B cell (primary cell): ENCODE results near the gene PRKG2.

Source experiments
- EZH2 ChIP-seq: IDR thresholded peaks from 2 replicates; pipeline ENCODE4 v1.6.1; 2012; ENCODE audit warnings: borderline replicate concordance, low read depth, mild to moderate bottlenecking, moderate library complexity, low read length; ENCODE audit not compliant: insufficient read depth, poor library complexity, severe bottlenecking
- TF ChIP-seq, protein P1 (sequence below): fragments of 200-600 bp; IDR thresholded peaks from one replicate; pipeline ENCODE4 v1.8.0; 2022; ENCODE audit warnings: antibody characterized with exemption, mild to moderate bottlenecking

DNA sequence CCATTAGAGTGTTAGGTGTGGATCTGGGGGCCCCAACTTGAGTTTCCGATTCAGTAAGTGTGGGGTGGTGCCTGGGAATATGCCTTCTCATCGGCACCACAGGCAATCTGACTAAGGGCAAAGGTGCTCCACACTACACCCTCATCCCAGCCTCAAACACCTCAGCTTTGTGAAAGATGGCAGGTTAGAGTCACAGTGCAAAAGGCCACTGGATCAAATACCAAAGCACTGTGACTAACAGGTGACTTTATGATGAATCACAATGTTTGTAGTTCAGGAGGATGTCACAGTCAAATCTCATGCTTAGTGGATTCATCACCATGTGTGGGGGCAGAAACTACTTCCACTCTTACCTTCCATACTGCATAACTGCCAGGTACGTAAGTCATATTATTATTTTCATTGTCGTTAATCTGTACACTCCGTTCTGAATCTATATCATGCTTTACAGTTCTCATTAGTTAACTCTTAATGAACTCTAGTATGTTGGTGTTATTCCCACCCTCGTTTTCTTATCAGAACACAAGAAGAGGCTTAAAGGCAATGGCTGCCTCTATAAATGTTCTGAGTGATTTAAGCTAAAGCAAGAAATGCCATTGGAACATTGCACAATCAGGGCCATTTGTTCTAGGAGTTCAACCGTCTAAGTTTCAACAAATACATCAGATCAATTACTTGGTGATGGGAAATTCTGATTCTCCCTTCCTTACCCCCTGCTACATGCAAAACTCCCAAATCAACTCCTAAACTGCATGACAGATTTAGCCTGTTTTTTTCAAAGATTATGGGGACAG is 50.2 kb downstream of the PRKG2 start:
- TF ChIP-seq EZH2, result no peak
- TF ChIP-seq, protein P1, sequence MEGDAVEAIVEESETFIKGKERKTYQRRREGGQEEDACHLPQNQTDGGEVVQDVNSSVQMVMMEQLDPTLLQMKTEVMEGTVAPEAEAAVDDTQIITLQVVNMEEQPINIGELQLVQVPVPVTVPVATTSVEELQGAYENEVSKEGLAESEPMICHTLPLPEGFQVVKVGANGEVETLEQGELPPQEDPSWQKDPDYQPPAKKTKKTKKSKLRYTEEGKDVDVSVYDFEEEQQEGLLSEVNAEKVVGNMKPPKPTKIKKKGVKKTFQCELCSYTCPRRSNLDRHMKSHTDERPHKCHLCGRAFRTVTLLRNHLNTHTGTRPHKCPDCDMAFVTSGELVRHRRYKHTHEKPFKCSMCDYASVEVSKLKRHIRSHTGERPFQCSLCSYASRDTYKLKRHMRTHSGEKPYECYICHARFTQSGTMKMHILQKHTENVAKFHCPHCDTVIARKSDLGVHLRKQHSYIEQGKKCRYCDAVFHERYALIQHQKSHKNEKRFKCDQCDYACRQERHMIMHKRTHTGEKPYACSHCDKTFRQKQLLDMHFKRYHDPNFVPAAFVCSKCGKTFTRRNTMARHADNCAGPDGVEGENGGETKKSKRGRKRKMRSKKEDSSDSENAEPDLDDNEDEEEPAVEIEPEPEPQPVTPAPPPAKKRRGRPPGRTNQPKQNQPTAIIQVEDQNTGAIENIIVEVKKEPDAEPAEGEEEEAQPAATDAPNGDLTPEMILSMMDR, result no peak
